Ramos (cell line): Measurements from ENCODE around the gene SLC30A2.

Experiments
- in situ Hi-C: fragments of 300-500 bp; cut with MboI; formaldehyde crosslinking; loops from one replicate; pipeline ENCODE4 v1.14.3; 2022; ENCODE audit warnings: low sequenced_read_pairs; ENCODE audit not compliant: unreplicated experiment

Gene SLC30A2

GRCh38 chr1:26025517-26025916 lies 20.4 kb downstream of the SLC30A2 start:
- in situ Hi-C loops, result no loop called here

DNA sequence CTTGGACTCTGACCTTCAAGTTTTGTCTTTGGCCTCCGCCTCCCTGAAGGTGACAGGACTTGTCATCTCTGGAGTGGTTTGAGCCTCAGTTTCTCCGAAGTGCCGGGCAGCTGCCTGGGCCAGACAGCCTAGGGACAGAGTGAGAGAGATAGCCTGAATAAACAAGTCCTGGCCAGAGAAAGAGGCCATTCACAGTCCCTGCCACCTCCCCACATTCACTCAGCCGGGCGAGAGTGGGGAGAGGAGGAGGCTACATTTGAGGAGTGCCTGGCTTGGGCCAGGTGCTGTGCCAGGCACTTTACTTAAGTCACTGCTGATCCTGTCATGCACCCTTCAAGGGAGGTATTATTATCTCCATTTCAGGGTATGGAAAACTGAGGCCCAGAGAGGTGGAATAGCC lies 20.9 kb downstream of the SLC30A2 start:
- in situ Hi-C loops, result no loop called here

- in situ Hi-C loops, result no loop called here
Observed at GRCh38 chr1:26023826-26024225, 22.1 kb downstream of the SLC30A2 start.

DNA sequence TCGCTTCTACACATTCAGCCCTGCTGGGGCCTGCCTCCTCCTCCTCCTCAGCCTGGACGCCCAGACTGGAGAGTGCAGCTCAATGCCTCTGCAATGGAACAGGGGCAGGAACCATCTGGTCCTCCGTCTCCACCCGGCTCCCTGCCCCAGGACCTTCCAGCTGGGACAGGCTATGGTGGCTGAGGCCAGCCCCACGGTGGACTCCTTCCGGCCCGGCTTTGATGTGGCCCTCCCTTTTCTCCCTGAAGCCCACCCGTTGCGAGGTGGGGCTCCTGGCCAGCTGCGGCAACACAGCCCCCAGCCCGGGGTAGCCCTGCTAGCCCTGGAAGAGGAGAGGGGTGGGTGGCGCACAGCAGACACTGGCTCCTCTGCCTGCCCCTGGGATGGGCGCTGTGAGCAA lies 22.9 kb downstream of the SLC30A2 start:
- in situ Hi-C loops, result no loop called here

DNA sequence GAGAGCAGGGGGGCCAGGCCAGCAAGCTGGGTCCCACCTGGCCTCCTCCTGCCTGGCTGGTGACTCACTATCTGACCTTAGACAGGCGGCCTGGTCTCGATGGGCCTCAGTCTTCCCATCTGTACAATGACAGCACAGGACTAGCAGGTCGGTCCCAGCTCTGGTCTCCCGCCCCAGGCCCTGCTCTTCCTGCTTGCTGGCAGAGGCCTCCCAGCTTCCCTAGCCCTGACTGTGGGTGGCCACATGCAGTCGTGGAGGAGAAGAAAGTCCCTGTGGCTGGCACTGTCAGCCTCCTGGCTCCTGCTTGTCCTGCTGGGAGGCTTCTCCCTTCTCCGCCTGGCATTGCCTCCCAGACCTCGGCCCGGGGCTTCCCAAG lies 23.5 kb downstream of the SLC30A2 start:
- in situ Hi-C loops, result no loop called here

DNA sequence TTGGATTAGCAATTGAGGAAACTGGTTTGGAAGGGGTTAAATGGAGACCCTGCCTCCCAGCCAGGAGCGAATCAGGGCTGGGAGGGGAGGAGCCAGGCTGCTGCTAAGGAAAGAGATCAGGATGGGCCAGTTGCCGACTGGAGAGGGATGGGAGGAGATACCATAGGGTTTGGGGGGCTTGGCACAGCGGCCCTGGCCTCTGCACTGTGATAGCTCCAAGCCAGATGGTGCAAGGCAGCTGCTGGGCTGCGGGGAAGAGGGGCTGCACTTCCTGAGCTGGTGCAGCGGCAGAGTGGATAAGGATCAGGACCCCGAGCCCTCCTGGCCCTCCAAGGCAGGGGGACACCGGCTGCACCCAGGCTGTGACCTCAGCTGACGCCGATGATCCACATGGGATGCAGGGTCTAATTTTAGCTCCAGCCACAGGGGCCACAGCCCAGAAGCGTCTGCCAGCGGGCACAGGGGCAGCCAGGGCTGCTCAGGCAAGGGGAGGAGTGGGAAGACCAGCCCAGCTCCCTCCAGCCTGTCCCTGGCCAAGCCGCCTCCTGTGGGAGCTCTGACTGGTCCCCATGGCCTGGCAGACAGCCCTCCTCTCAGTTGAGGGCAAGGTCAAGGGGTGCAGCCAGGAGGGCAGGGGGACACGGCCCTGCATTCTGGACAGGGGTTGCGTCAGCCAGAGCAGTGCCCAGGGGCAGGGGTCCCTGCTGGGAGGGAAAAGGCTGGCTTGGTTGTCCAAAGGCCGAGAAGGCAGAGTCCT lies 24.1 kb downstream of the SLC30A2 start, which contains the start of gene EXTL1:
Gene EXTL1, plus strand, starts transcription at position 129 of the 757 bp plus-strand sequence. CDS start 872 bp downstream, outside the sequence.
- in situ Hi-C loops, result no loop called here

DNA sequence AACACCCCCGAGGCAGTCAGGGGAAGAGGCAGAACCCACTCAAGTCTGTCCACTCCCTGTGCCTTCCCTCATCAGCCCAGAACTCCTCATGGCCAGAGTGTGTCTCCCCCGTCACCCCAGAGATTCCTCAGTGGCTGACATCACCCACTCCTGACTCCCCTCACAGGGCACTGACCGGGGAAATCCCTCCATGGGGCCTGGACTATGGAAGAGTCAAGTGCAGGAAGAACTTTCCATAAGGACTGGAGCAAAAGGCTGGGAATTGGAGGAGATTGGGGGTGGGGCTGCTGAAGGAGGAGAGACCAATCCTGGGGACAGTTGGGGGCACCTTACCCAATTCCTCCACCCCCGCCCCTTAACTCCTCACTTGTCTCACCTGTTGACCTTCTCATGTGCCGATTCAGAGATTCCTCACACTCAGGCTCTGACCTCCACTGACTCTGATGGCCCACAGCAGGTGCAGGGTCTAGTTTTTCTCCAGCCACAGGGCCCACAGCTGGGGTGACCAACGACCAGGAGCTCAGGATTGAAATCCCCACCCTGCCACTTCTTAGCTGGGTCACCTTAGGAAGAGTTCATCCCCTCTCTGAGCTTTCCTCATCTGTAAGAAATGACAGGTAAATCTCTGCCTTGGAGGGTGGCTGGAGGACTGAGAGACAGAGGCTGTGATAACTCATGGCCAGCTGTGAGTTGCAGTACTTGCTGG lies 24.8 kb downstream of the SLC30A2 start:
- in situ Hi-C loops, result no loop called here

DNA sequence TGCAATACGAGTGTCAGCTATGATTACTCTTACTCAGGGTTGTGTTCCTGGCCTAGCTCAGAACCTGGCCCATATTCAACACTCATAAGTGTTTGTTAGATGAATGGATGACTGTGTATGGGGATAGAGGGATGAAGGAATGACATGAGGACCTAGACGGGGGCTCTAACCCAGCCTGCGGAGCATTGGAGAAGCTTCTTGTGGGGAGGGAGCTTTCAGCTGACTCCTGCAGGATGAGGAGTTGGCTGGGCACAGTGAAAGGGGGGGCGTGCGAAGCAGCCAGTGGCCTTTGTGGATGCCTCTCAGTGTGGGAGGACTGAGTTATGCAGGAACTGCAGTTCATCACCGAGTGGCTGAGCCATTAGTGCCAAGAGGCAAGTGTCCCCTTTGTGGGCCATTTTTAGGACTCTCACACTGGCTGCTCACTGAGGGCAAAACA lies 25.6 kb downstream of the SLC30A2 start:
- in situ Hi-C loops, result no loop called here

GRCh38 chr1:26019641-26020315 lies 26.1 kb downstream of the SLC30A2 start:
- in situ Hi-C loops, result no loop called here

DNA sequence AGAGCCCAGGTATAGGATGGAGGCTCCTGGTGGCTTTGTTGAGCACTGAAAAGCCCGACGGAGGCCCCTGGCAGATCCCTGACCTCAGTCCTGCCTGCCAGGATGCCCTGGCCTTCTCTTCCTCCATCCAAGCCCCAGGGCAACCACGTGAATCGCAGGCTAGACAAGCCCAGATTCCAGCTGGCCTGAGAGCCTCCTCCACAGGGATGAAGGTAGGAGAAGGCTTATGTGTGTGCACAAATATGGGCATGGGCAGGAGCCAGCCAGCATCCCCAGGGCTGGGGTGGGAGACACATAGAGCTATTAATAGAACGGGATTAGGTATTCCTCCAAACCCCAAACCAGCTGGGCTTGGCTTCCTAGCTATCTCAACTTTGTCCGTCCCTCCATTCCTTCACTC lies 28.3 kb downstream of the SLC30A2 start:
- in situ Hi-C loops, result no loop called here

DNA sequence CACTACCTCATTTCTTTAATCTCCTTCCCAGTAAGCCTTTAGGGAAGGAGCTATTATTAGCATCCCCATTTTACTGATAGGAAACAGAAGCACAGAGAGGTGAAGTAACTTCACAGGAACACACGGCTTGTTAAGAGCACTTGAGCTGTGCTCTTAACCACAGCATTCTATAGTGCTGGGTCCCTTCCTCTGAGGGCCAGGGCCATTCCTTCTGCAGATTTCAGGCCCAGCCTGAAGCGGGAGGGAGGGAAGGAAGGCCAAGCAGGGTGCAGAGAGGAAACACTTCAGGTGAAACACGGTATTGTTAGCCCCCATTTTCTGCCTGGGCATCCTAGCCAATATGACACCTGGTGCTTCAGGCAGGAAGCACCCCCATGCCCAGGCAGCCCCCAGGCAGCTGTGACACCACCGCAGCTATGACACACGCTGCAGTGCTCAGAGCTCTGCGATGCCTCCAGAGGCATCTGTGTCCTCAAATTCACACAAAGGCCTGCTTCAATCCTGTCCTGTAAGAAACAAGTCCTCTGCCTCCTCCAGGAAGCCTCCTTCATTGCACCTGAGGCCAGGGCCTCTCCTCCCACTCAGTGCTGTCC lies 28.9 kb downstream of the SLC30A2 start:
- in situ Hi-C loops, result no loop called here

DNA sequence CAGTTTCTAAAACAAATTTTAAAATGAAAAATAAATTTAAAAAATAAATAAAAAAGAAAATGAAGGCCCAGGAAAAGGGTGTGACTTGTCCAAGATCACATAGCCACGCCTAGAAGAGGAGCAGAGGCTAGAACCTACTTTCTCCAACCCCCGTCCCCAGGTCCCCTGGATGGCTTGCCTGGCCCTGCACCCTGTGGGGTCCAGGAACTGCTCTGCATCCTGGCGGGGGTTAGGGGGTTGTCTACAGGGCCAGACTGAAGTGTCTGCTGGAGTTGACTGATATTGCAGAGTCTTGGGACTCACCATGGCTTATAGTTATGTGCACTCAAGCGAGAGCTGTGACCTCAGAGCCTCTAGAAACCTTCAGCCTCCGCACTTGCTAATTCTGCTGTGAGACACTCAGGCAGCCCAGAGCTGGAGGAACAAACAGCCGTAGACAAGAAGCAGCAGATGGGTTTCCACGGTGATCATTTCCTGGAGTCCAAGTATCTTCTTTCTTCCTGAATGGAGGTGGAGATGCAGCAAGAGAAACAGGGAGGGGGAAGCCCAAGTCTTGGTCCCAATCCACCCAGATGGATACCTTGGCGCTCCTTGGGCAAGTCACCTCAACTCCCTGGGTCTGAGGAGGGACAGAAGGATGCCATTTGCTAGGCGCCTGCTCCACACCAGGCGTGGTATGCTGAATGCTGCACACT lies 29.5 kb downstream of the SLC30A2 start:
- in situ Hi-C loops, result no loop called here

- in situ Hi-C loops, result no loop called here
Observed at GRCh38 chr1:26015358-26015757, 30.6 kb downstream of the SLC30A2 start.

DNA sequence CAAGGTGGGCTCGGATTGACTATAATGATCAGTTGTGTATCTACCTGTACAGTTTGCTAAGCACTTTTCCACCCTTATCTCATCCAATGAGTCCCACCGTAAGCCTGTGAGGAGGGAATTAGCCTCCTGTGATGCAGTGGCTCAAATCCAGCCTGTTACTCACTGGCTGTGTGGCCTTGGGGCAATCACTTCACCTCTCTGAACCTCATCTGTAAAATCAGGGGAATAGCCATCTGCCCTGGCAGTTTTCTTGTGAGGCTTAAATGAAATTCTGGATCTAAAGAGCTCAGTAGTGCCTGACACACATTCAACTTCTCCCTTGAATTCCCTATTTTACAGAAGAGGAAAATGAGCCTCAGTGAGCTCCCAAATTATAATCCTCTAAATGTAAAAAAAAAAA lies 31.7 kb downstream of the SLC30A2 start:
- in situ Hi-C loops, result no loop called here

- in situ Hi-C loops, result no loop called here
Observed at GRCh38 chr1:26012864-26013263, 33.1 kb downstream of the SLC30A2 start.

GRCh38 chr1:26010825-26011224 lies 35.1 kb downstream of the SLC30A2 start:
- in situ Hi-C loops, result no loop called here

DNA sequence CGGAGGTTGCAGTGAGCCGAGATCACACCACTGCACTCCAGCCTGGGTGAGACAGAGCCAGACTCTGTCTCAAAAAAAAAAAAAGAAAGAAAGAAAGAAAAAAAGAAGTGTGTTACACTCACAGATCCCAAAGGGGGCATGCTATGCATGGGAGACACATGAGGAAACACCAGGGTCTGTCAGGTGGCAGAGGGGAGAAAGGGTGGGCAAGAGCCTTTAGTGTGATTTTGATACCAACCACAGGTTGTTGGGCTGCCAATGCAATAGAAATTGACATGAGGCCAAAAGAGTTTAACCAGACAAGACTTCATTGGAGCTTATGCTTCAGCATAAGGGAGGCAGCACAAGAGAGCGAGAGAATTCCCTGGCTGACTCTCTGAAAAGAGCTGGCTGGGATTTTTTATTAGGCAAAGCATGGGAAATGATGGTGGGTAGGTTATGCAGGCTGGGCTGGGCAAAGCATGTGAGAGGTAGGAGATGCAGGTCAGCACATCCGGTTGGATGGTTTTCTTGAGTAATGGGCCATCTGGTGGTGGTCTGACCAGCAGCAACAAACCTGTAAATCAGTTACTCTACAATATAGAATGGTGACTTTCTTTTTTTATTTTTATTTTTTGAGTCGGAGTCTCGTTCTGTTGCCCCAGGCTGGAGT lies 36.0 kb downstream of the SLC30A2 start:
- in situ Hi-C loops, result loop anchor here (10.0 kb wide), 1 partner anchor 185 kb away; no protein-coding TSS in a partner anchor

- in situ Hi-C loops, result loop anchor here (10.0 kb wide), 1 partner anchor 182 kb away; no protein-coding TSS in a partner anchor
Observed at GRCh38 chr1:26006710-26007109, 39.2 kb downstream of the SLC30A2 start.

DNA sequence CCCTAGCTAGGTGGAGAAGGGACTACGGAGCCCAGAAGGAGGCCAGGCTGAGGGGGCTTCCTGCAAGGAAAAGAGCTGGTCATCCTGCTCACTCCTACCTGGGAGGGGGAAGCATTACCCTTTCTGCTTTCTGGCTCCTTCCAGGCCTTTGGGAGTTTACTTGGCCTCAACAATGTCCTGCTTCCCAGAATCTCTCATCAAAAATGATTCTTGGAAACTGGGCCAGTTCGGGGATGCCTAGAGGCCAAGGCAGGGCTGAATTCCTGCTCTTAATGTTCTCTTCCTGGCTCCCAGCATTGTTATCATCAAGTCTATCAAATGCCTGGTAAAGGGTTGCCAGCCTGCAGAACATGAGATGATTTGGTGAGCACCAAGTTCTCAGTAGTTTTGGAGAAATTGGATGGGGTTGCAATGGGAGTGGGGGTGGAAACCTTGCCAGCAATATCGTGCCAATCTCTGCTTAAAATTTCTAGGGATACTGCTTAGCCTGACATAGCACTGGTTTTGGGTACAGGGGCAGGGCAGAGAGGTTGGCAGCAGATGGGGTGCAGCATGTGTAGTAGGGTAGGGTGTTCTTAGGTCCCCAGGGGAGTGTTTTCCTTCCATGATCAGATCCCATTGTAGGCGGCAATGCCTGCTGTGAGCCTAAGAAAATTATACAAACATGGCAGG lies 40.3 kb downstream of the SLC30A2 start:
- in situ Hi-C loops, result loop anchor here (10.0 kb wide), 1 partner anchor 181 kb away; no protein-coding TSS in a partner anchor
